Skin epidermis (tissue), 12 donors: ENCODE measurements around the gene HUNK.
A peak's percentile ranks its signal among the peaks of the same experiment; 100 is the strongest.
"Not testable (repeated sequence)": the region's sequence is repeated elsewhere in the genome, so short reads cannot be mapped to it uniquely, and the experiment has no call there.

Source experiments
- H3K27ac ChIP-seq, 21 experiments: fragments of 200-600 bp; sonication (generic) in 11 of 21; one replicate each; pipeline ENCODE4 v1.5.0; 2020; ENCODE audit warnings: mild to moderate bottlenecking in 3 of 21, inconsistent platforms in 2 of 21, moderate library complexity in 2 of 21
- H3K4me3 ChIP-seq, 7 experiments: fragments of 200-600 bp; sonication (generic) in 2 of 7; one replicate each; pipeline ENCODE4 v1.5.0; 2020; ENCODE audit warnings: inconsistent platforms in 2 of 7, mild to moderate bottlenecking in 2 of 7, moderate library complexity in 1 of 7

The HUNK gene

DNA sequence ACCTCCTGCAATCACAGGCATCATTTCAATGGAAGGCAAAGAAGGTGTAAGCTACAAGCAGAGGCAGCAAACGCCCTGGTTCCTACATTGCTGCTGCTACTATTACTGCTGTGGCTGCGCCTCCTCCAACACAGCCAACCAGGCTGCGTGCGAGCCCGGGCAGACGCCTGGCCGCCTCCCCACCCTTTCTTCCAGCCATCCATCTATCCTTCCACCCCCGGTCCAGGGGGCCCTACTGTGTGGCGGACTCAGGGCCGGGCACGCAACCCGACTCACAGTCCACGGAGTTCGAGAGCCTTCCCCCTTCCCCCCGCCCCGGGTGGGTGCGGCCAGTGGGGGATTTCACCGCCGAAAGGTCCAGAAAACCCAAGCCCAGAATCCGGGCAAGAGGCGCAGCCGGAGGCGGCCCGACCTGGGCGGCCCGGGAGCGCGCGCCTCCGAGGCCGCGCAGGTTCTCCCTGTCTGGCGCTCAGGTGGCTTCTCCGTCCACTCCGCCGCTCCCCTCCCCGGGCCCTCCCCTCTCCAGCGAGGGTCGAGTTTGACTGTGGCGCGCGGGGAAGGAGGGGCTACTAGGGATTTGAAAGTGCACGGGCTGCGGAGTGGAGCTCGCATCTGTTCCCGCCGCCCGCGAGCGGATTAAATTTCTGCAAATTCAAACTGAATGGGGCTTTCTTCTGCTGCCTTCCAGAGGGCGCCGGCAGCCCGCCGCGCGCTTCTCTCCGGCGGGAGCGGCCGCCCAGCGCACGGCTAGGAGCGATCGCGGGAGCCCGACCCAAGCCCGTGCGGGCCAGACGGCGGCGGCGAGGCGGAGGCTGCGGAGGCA is at the start of gene HUNK:
Gene HUNK (plus strand): TSS at position 569 of the 823 bp plus-strand sequence. CDS start 655 bp downstream, outside the sequence.
- Histone ChIP-seq H3K27ac (peak within 1 kb of the TSS in 19 of 21 experiments; percentile 29 to 88 (median 58)), H3K4me3 (peak within 1 kb of the TSS; percentile 39 to 69 (median 51))

DNA sequence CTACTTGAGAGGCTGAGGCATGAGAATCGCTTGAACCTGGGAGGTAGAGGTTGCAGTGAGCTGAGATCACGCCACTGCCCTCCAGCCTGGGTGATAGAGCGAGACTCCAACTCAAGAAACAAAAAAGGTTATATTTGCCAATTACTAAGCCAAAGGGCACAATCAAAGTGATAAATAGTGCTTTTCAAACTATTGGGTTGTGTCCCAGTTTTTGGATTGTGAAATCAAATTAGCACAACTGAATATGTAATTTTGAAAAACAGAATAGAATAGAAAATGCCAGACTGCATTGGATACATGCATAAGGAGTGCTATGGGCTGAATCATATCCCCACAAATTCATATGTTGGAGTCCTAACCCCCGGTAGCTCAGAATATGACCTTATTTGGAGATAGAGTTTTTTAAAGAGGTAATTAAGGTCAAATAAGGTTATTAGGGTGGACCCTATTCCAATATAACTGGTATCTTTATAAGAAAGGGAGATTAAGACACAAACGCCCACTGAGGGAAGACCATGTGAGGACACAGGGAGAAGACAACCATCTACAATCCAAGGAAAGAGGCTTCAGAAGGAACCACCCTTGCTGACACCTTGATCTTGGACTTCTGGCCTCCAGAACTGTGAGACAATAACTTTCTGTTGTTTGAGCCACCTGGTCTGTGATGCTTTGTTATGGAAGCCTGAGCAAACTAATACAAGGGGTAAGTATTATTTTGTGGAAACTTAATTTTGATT is 42.9 kb upstream of the HUNK start:
- H3K4me3 ChIP-seq = no peak overlapping the region
- H3K27ac ChIP-seq = no peak overlapping the region

DNA sequence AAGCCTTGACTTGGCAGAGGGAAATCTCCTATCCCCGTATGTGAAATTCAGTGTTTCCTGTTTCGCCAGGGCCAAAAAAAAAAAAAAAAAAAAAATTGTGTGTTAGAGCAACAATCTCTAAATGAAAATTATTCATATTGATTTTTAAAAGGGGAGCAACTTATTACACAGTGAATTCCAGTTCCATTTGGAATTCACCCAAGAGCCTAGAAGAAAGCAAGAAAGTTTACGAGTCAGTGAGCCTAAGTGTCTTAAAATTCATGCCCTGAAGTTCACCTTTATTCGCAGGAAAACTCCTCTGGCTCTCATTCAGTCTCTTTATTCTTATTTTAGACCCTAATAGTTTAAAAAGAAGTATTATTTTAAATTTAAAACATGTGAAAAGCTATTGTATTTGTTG is 42.1 kb upstream of the HUNK start:
- Histone ChIP-seq H3K4me3 (no peak overlapping the region), H3K27ac (no peak overlapping the region)

DNA sequence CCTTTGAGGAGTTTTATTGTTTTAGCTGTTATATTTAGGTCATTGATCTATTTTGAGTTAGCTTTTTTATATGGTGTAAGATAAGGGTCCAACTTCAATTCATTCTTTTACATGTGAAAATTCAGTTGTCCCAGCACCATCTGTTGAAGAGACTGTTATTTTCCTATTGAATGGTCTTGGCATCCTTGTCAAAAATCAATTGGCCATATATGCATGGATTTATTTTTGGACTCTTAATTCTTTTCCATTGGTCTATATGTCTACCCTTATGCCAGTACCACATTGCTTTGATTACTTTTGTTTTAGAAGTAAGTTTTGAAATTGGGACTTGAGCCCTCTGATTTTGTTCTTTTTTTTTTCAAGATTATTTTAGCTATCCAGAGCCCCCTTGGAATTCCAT is 35.8 kb upstream of the HUNK start:
- H3K4me3 ChIP-seq = no peak overlapping the region
- H3K27ac ChIP-seq = no peak overlapping the region

DNA sequence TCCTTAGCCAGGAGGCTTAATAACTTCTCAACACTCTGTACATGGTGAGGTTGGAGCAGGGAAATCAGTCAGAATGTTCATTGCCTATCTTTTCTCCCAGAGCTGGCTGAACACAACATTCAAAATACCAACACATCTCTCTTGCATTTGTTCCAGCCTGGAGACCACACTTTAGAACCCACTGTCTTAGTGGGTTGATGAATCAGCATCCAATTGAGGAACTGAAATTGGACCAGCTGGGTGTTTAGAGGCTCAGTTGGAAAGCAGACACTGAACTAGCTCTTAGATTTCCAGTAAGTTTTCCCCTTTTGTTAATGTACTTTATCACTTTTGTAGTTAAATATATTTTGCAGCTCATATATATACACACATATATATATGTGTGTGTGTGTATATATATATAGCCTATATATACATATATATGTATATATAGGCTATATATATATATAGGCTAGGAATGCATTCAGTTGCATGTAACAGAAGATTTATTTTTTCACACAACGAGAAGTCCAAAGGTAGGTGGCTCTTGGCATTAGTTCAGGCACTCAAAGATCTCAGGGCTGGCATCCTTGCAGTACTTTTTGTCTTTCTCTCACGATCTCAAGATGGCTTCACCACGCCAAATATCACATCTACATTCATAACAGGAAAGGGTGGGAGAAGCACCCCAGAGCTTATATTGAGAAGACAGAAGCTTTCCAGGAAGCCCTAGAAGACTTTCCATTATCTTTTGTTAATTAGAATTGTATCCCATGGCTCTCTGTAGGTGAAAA is 35.0 kb upstream of the HUNK start:
- no peak overlapping the region for H3K27ac ChIP-seq
- no peak overlapping the region for H3K4me3 ChIP-seq

DNA sequence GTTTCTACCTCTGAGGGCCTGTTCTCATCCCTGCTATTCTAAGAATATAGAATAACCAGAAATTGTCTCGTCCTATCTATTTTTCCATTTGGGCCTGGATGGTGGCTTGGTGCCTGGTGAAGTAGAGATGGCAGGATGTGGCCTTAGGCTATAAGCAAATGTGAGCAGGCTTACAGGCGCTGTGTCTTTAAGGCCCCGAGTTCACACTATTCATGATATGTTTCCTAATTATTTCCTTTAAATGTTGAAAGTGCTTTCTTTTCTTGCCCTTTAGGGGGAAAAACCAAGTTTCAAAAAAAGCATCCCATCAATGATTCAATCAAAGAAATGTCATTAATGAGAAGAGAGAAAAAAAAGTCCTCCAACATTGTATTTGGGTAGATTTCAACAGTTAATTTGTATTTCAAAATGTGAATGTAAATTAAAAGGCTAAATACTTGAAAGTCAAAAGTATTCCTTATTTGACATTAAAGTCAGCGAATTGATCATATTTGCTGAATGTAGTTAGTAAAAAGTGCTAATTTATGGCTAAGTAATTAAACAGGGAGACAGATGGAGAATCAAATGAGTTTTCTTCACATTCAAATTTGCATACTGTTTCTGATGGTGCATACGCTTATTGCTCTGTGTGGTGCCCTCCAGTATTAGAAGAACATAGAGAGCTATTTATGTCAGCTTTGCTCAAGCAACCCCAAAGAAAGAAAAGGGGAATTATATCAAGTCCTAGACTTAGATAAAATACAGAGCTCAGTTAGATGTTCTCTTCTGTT is 34.0 kb upstream of the HUNK start:
- H3K27ac ChIP-seq = no peak overlapping the region
- no peak overlapping the region for H3K4me3 ChIP-seq

GRCh38 chr21:31844206-31844605 is 28.6 kb upstream of the HUNK start:
- no peak overlapping the region for H3K27ac ChIP-seq
- H3K4me3 ChIP-seq = no peak overlapping the region

DNA sequence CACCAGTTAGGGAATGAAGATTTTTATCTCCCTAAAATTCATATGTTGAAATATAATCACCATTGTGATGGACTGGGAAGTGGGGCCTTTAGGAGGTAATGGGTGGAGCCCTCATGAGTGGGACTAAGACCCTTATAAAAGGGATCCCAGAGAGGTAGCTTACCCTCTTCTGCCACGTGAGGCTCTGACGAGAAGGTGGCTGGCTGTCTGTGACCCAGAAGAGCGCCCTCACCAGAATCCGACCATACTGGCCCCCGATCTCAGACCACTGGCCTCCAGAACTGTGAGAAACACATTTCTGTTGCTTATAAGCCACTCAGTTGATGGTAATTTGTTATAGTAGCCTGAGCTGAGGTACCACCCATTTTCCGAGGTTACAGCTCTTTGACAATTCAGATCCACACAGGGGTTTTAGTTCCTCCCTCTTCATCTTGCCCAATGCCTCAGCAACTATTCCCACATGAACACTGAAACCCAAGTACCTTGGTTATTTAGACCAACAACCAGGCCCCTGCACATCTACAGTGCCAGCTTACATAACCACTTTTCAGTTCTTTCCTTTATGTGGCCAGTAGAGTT is 27.6 kb upstream of the HUNK start:
- no peak overlapping the region for H3K27ac ChIP-seq

GRCh38 chr21:31846690-31847089 is 26.1 kb upstream of the HUNK start:
- H3K4me3 ChIP-seq = no peak overlapping the region

More for the DNA sequence above, 27.6 kb upstream of the HUNK start:
- no peak overlapping the region for H3K4me3 ChIP-seq

GRCh38 chr21:31847761-31848160 is 25.1 kb upstream of the HUNK start:
- H3K4me3 ChIP-seq = no peak overlapping the region
- no peak overlapping the region for H3K27ac ChIP-seq

More at GRCh38 chr21:31846690-31847089, 26.1 kb upstream of the HUNK start:
- H3K27ac ChIP-seq = no peak overlapping the region

- no peak overlapping the region for H3K27ac ChIP-seq
Measured at GRCh38 chr21:31848326-31848985, 24.4 kb upstream of the HUNK start.

DNA sequence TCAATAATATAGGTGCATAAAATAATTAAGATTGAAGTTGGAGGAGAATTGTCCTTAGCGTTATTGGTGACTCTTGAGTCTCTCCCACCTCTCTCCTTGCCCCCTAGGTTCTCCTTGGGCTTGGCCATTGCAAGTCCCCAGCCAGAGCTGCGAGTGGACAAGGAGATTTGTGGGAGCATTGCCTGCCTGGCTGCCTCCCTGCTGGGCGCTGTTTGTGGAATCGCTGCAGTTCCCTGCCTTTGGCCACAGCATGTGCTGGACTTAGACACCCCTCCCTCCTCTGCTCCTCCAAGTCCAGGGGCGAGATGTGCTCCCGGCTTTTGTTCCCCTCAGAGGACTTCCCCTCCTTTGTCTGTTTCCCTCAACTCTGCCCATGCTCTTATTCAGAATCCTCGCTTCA is 21.9 kb upstream of the HUNK start:
- Histone ChIP-seq H3K27ac (no peak overlapping the region), H3K4me3 (no peak overlapping the region)

More at GRCh38 chr21:31848326-31848985, 24.4 kb upstream of the HUNK start:
- H3K4me3 ChIP-seq = no peak overlapping the region

GRCh38 chr21:31855180-31855579 is 17.6 kb upstream of the HUNK start:
- Histone ChIP-seq H3K4me3 (no peak overlapping the region), H3K27ac (no peak overlapping the region)

GRCh38 chr21:31857096-31857495 is 15.7 kb upstream of the HUNK start:
- no peak overlapping the region for H3K27ac ChIP-seq

GRCh38 chr21:31857631-31858030 is 15.2 kb upstream of the HUNK start:
- not testable (repeated sequence) for H3K27ac ChIP-seq, H3K4me3 ChIP-seq

More at GRCh38 chr21:31857096-31857495, 15.7 kb upstream of the HUNK start:
- H3K4me3 ChIP-seq = no peak overlapping the region

GRCh38 chr21:31860851-31861250 is 12.0 kb upstream of the HUNK start:
- Histone ChIP-seq H3K4me3 (no peak overlapping the region), H3K27ac (no peak overlapping the region)

DNA sequence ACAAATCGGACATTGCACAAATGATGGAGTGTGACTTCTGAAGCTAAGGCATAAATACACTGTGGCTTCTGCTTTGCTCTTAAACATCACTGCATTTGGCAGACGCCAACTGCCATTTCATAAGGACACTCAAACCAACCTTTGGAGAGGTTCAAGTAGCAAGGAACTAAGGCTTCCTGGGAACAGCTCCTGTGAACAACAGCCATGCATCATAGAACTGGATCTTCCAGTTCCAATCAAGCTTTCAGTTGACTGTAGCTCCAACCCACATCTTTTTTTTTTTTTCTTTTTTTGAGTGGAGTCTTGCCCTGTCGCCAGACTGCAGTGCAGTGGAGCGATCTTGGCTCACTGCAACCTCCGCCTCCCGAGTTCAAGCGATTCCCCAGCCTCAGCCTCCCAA is 10.7 kb upstream of the HUNK start:
- no peak overlapping the region for H3K4me3 ChIP-seq
- H3K27ac ChIP-seq = no peak overlapping the region

GRCh38 chr21:31865429-31865970 is 7.3 kb upstream of the HUNK start:
- Histone ChIP-seq H3K4me3 (no peak overlapping the region), H3K27ac (peak overlapping the region in 1 of 21 experiments; percentile 24)
